ENCODE results near the gene ADAMTS12.

The ADAMTS12 gene

GRCh38 chr5:33755231-33755630 lies 136.6 kb downstream of the ADAMTS12 start:
- no peak for DNase-seq

GRCh38 chr5:33753704-33754103 lies 138.1 kb downstream of the ADAMTS12 start:
- no peak for DNase-seq

GRCh38 chr5:33748754-33749153 lies 143.0 kb downstream of the ADAMTS12 start:
- no peak for DNase-seq

- no peak for DNase-seq
Measured at GRCh38 chr5:33745101-33745770, 146.6 kb downstream of the ADAMTS12 start.

- DNase-seq, result peak; percentile 24
Measured at GRCh38 chr5:33743099-33743498, 148.7 kb downstream of the ADAMTS12 start.

GRCh38 chr5:33742181-33742580 lies 149.6 kb downstream of the ADAMTS12 start:
- DNase-seq, result no peak

GRCh38 chr5:33738967-33739366 lies 152.8 kb downstream of the ADAMTS12 start:
- DNase-seq, result no peak

GRCh38 chr5:33738097-33738496 lies 153.7 kb downstream of the ADAMTS12 start:
- DNase-seq, result no peak

GRCh38 chr5:33737697-33738096 lies 154.1 kb downstream of the ADAMTS12 start:
- DNase-seq, result no peak

GRCh38 chr5:33737284-33737683 lies 154.5 kb downstream of the ADAMTS12 start:
- DNase-seq, result no peak

GRCh38 chr5:33736510-33736909 lies 155.3 kb downstream of the ADAMTS12 start:
- no peak for DNase-seq

GRCh38 chr5:33735072-33735471 lies 156.7 kb downstream of the ADAMTS12 start:
- DNase-seq, result no peak

GRCh38 chr5:33734537-33734936 lies 157.3 kb downstream of the ADAMTS12 start:
- DNase-seq, result no peak

GRCh38 chr5:33733225-33733624 lies 158.6 kb downstream of the ADAMTS12 start:
- DNase-seq, result no peak

- DNase-seq, result no peak
Measured at GRCh38 chr5:33726422-33727165, 165.2 kb downstream of the ADAMTS12 start.

GRCh38 chr5:33725806-33726205 lies 166.0 kb downstream of the ADAMTS12 start:
- DNase-seq, result no peak

GRCh38 chr5:33721491-33722200 lies 170.1 kb downstream of the ADAMTS12 start:
- DNase-seq, result no peak

GRCh38 chr5:33720176-33720575 lies 171.6 kb downstream of the ADAMTS12 start:
- DNase-seq, result no peak

GRCh38 chr5:33719769-33720168 lies 172.0 kb downstream of the ADAMTS12 start:
- no peak for DNase-seq

GRCh38 chr5:33715661-33716060 lies 176.1 kb downstream of the ADAMTS12 start:
- no peak for DNase-seq

GRCh38 chr5:33713136-33713765 lies 178.5 kb downstream of the ADAMTS12 start:
- DNase-seq, result no peak

- no peak for DNase-seq
Measured at GRCh38 chr5:33712664-33713063, 179.1 kb downstream of the ADAMTS12 start.

All from right kidney (tissue), 1 donor.